ENCODE results near the gene S1PR4. TPM values are rescaled to one million over a fixed set of nuclear protein-coding genes. Genes with fewer than 3 reads are reported as not detected.

Gene S1PR4
- total RNA-seq, 4 donors from 2014 or later: 0.66 to 4.7 (median 2.4) TPM

DNA sequence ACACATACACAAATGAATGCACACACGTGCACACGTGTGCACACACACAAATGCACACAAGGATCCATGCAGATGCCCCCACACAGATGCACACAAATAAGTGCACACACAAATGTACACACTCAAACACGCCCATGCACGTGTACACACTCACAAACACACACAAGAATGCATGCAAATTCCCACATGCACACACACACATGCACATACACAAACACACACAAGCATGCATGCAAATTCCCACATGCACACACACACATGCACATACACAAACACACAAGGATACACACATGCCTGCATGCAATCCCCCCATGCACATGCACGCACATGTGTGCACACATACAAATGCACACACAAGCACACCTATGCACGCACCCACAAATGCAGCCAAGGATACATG, 29.5 kb upstream of the S1PR4 start:
- no peak for DNase-seq (ENCODE audit: low spot score in 2 of 2)
- no peak overlapping the region for H3K4me3 ChIP-seq
- H3K36me3 ChIP-seq: no peaks in the 10 kb centered on the region
- H3K27me3 ChIP-seq: peaks cover 0 to 19% of the 10 kb centered on the region in 2 donors
- no peak overlapping the region for H3K27ac ChIP-seq
- WGBS, 2 donors: 86 to 92% methylated on average over 6 of the region's 6 CpGs
- H3K4me1 ChIP-seq: no peaks in the 10 kb centered on the region
- H3K9me3 ChIP-seq: no peaks in the 10 kb centered on the region
- TF ChIP-seq EP300 (IDR thresholded peaks at IDR 0.05) (no peak), POLR2A (IDR thresholded peaks at IDR 0.05) (no peak)
- TF ChIP-seq, protein P1, sequence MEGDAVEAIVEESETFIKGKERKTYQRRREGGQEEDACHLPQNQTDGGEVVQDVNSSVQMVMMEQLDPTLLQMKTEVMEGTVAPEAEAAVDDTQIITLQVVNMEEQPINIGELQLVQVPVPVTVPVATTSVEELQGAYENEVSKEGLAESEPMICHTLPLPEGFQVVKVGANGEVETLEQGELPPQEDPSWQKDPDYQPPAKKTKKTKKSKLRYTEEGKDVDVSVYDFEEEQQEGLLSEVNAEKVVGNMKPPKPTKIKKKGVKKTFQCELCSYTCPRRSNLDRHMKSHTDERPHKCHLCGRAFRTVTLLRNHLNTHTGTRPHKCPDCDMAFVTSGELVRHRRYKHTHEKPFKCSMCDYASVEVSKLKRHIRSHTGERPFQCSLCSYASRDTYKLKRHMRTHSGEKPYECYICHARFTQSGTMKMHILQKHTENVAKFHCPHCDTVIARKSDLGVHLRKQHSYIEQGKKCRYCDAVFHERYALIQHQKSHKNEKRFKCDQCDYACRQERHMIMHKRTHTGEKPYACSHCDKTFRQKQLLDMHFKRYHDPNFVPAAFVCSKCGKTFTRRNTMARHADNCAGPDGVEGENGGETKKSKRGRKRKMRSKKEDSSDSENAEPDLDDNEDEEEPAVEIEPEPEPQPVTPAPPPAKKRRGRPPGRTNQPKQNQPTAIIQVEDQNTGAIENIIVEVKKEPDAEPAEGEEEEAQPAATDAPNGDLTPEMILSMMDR (IDR thresholded peaks at IDR 0.05): no peak

GRCh38 chr19:3149526-3150505, 28.8 kb upstream of the S1PR4 start:
- no peaks in the 10 kb centered on the region for H3K9me3 ChIP-seq
- H3K27ac ChIP-seq: no peak overlapping the region
- no peak for TF ChIP-seq POLR2A (IDR thresholded peaks at IDR 0.05)
- TF ChIP-seq, protein P1 (IDR thresholded peaks at IDR 0.05): no peak
- no peak for TF ChIP-seq EP300 (IDR thresholded peaks at IDR 0.05)
- no peaks in the 10 kb centered on the region for H3K36me3 ChIP-seq
- peaks cover 0 to 1% (median 0%) of the 10 kb centered on the region in 4 donors for H3K4me1 ChIP-seq
- peaks cover 0 to 19% of the 10 kb centered on the region in 2 donors for H3K27me3 ChIP-seq
- DNase-seq (ENCODE audit: low spot score in 2 of 2): no peak
- no peak overlapping the region for H3K4me3 ChIP-seq
- 40 to 45% methylated on average over 33 to 35 of the region's 35 CpGs for WGBS, 2 donors

GRCh38 chr19:3150739-3151329, 27.7 kb upstream of the S1PR4 start:
- Histone ChIP-seq H3K27me3 (peaks cover 0 to 19% of the 10 kb centered on the region in 2 donors), H3K27ac (no peak overlapping the region), H3K4me1 (peaks cover 0 to 6% (median 0%) of the 10 kb centered on the region in 4 donors), H3K9me3 (no peaks in the 10 kb centered on the region), H3K4me3 (no peak overlapping the region), H3K36me3 (no peaks in the 10 kb centered on the region)
- 76 to 82% methylated on average over 4 to 5 of the region's 5 CpGs for WGBS, 2 donors
- DNase-seq (ENCODE audit: low spot score in 2 of 2): no peak
- TF ChIP-seq, protein P1 (IDR thresholded peaks at IDR 0.05): no peak
- TF ChIP-seq POLR2A (IDR thresholded peaks at IDR 0.05) (no peak), EP300 (IDR thresholded peaks at IDR 0.05) (no peak)

DNA sequence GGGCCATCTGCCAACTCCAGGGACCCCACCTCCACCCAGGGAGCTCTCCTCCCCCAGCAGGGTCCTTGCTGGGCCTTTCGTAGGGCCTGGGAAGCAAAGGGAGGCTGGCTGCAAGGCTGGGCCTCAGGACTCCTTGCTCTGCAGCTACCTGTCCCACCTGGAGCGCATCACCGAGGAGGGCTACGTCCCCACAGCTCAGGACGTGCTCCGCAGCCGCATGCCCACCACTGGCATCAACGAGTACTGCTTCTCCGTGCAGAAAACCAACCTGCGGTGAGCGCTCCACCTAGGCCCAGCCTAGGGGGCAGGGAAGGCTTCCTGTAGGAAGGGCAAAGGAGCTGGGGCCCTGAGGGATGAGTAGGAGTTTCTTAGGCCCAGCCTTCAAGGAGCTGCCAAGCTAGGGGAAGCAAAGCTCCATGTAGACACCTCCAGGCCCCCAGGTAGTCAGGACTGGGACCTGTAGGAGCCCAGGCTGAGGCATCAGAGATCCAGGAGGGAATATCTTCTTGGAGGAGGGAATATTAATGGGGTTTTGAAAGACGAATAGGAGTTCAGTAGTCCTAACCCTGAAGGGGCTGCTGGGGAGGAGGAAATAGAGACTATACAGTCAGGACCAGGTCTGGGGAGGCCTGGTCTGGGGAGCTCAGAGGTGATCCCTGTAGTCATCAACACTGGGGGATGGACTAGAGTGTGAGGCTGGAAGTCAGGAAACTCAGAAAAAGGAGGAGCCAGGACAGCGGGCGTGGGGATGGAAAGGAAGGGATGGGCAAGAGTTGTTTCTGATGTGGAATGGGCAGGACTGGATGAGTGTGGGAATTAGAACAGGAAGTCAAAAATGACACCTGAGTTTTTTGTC, 26.8 kb upstream of the S1PR4 start:
- Histone ChIP-seq H3K9me3 (no peaks in the 10 kb centered on the region), H3K4me1 (peaks cover 0 to 6% (median 0%) of the 10 kb centered on the region in 4 donors), H3K27ac (no peak overlapping the region), H3K27me3 (peaks cover 0 to 19% of the 10 kb centered on the region in 2 donors), H3K36me3 (no peaks in the 10 kb centered on the region), H3K4me3 (no peak overlapping the region)
- DNase-seq (ENCODE audit: low spot score in 2 of 2): no peak
- TF ChIP-seq, protein P1 (IDR thresholded peaks at IDR 0.05): no peak
- no peak for TF ChIP-seq POLR2A (IDR thresholded peaks at IDR 0.05)
- no peak for TF ChIP-seq EP300 (IDR thresholded peaks at IDR 0.05)
- 78 to 82% methylated on average over 13 to 14 of the region's 14 CpGs for WGBS, 2 donors

All from tibial nerve (tissue), 4 donors.